Stimulated activated CD8-positive, alpha-beta memory T cell treated with anti-CD3 and anti-CD28 coated beads, Interleukin-2, amount 100 ng/mL, for 48 hours (primary cell): ENCODE data around the gene SEC62.
"Not testable (repeated sequence)": the region's sequence is repeated elsewhere in the genome, so short reads cannot be mapped to it uniquely, and the experiment has no call there.

Experiments
- DNase-seq, 2 donors: peaks; one replicate each; pipeline ENCODE4 v3.0.0-alpha.2; 2020; ENCODE audit warnings: low read depth in 2 of 2

The SEC62 gene

GRCh38 chr3:170016057-170016456 is 49.5 kb downstream of the SEC62 start:
- no peak for DNase-seq

- not testable (repeated sequence) for DNase-seq
These were observed 52.7 kb downstream of the SEC62 start for GRCh38 chr3:170019306-170019705.

- no peak for DNase-seq
These were observed 54.5 kb downstream of the SEC62 start for GRCh38 chr3:170021083-170021482.

- no peak for DNase-seq
These were observed 55.7 kb downstream of the SEC62 start for GRCh38 chr3:170022336-170022735.

- no peak for DNase-seq
These were observed 56.6 kb downstream of the SEC62 start for GRCh38 chr3:170023165-170023564.

GRCh38 chr3:170024581-170024980 is 58.0 kb downstream of the SEC62 start:
- DNase-seq = no peak

GRCh38 chr3:170027233-170028102 is 60.9 kb downstream of the SEC62 start:
- no peak for DNase-seq

GRCh38 chr3:170033489-170033888 is 66.9 kb downstream of the SEC62 start:
- no peak for DNase-seq

GRCh38 chr3:170037463-170038433 is 71.1 kb downstream of the SEC62 start, which contains the start of gene GPR160:
GPR160 (plus strand) TSS chr3:170037995; CDS start chr3:170083973, 45,978 bp downstream.
- peak; percentile 75 to 82 for DNase-seq

GRCh38 chr3:170038434-170039110 is 72.0 kb downstream of the SEC62 start:
- DNase-seq = no peak

GRCh38 chr3:170040418-170040817 is 73.8 kb downstream of the SEC62 start:
- no peak for DNase-seq

GRCh38 chr3:170043506-170043905 is 76.9 kb downstream of the SEC62 start:
- DNase-seq = no peak

GRCh38 chr3:170044271-170044670 is 77.7 kb downstream of the SEC62 start:
- no peak for DNase-seq

GRCh38 chr3:170044795-170045244 is 78.2 kb downstream of the SEC62 start:
- no peak for DNase-seq

GRCh38 chr3:170046269-170047132 is 79.9 kb downstream of the SEC62 start:
- DNase-seq = no peak

GRCh38 chr3:170047133-170047404 is 80.5 kb downstream of the SEC62 start:
- no peak for DNase-seq
